Measurements from ENCODE around the gene HAUS1.

GRCh38 chr18:46109386-46109785 is 5.2 kb downstream of the HAUS1 start:
- TF ChIP-seq CTCF (IDR thresholded peaks at IDR 0.05), result no peak
- TF ChIP-seq POLR2A (IDR thresholded peaks at IDR 0.05), result no peak
